HCT116 (cell line): ENCODE results near the gene TBX20. TPM values are rescaled to one million over a fixed set of nuclear protein-coding genes. Genes with fewer than 3 reads are reported as not detected.
"Not testable (repeated sequence)": the region's sequence is repeated elsewhere in the genome, so short reads cannot be mapped to it uniquely, and the experiment has no call there.

ENCODE experiments used
- ATAC-seq: fragments of 200-7000 bp; cut with Tn5 transposase; 2 replicates; pipeline ENCODE4 v1.9.1; 2020; ENCODE audit warnings: mild to moderate bottlenecking, moderate library complexity
- BruUV-seq: library from RNA; stranded (reverse); fragments of 400-500 nt; replicated peaks from 2 replicates; lab custom pipeline; 2021; lab: Mats Ljungman, UMichigan
- CTCF ChIA-PET: fragments of 300-600 bp; sonication (Branson Sonifier 250); formaldehyde crosslinking; loops from one replicate; lab custom pipeline; 2021; ENCODE audit warnings: antibody characterized with exemption; lab: Charles Lee
- POLR2A ChIA-PET: fragments of 300-600, 350-600 bp; sonication (Branson Sonifier 250); formaldehyde crosslinking; loops from one replicate; lab custom pipeline; 2021; ENCODE audit warnings: antibody characterized with exemption; lab: Charles Lee
- RAD21 ChIA-PET, 2 experiments: fragments of 300-600 bp; sonication (Branson Sonifier 250); formaldehyde crosslinking; loops; one replicate each; lab custom pipeline; 2023; ENCODE audit warnings: low total read pairs in 2 of 2; ENCODE audit not compliant: uncharacterized antibody in 2 of 2, unreplicated experiment in 2 of 2, low non-redundant PET in 1 of 2; lab: Charles Lee
- DNase-seq: peaks from one replicate; pipeline ENCODE4 v3.0.0-alpha.2; 2010; ENCODE audit warnings: low read depth, low spot score
- H2AFZ ChIP-seq: fragments of 200-600 bp; shearing (Covaris generic), sonication (generic); 2 replicates; pipeline ENCODE4 v1.6.1; 2017; ENCODE audit warnings: low read depth, mixed run types, mixed read lengths, antibody characterized with exemption, low read length; ENCODE audit not compliant: poor library complexity, severe bottlenecking
- H3K27ac ChIP-seq: 2 replicates; pipeline ENCODE4 v1.5.1; 2012; ENCODE audit warnings: low read depth, low read length
- H3K27me3 ChIP-seq: fragments of 200-600 bp; sonication (generic); 2 replicates; pipeline ENCODE4 v1.6.1; 2016; ENCODE audit warnings: mixed run types, low read length, mixed read lengths; ENCODE audit not compliant: insufficient read depth
- H3K36me3 ChIP-seq, 2 experiments: fragments of 200-500 bp in 1 of 2; fragments of 200-600 bp in 1 of 2; sonication (Bioruptor generic) in 1 of 2; sonication (generic) in 1 of 2; 2 replicates each; pipeline versions ENCODE4 v1.5.1 to v1.6.1; 2014 to 2016; ENCODE audit warnings: low read length in 2 of 2, inconsistent platforms in 1 of 2, mixed read lengths in 1 of 2, mixed run types in 1 of 2; ENCODE audit not compliant: insufficient read depth in 2 of 2, control insufficient read depth in 1 of 2
- H3K4me1 ChIP-seq, 2 experiments: fragments of 200-600 bp in 1 of 2; sonication (generic) in 1 of 2; 2 replicates each; pipeline versions ENCODE4 v1.5.1 to v1.6.1; 2012 to 2017; ENCODE audit warnings: low read length in 2 of 2, inconsistent platforms in 1 of 2, mild to moderate bottlenecking in 1 of 2, mixed read lengths in 1 of 2, mixed run types in 1 of 2, moderate library complexity in 1 of 2; ENCODE audit not compliant: insufficient read depth in 2 of 2, control insufficient read depth in 1 of 2
- H3K4me2 ChIP-seq: fragments of 200-600 bp; sonication (generic); 2 replicates; pipeline ENCODE4 v1.6.1; 2017; ENCODE audit warnings: mixed run types, low read length, mixed read lengths
- H3K4me3 ChIP-seq, 2 experiments: fragments of 200-600 bp in 1 of 2; sonication (generic) in 1 of 2; replicated peaks in 1 of 2; 2 replicates each; pipeline ENCODE4 v1.5.1; 2011 to 2016; ENCODE audit warnings: low read length in 2 of 2, control low read depth in 1 of 2, low read depth in 1 of 2, mild to moderate bottlenecking in 1 of 2, mixed read lengths in 1 of 2, mixed run types in 1 of 2
- H3K79me2 ChIP-seq: fragments of 200-600 bp; sonication (generic); 2 replicates; pipeline ENCODE4 v1.6.1; 2017; ENCODE audit warnings: mild to moderate bottlenecking, mixed run types, low read length, moderate library complexity, mixed read lengths; ENCODE audit not compliant: insufficient read depth
- H3K9ac ChIP-seq: fragments of 200-600 bp; sonication (generic); 2 replicates; pipeline ENCODE4 v1.6.1; 2016; ENCODE audit warnings: low read length, mixed read lengths
- H3K9me2 ChIP-seq: fragments of 200-600 bp; sonication (generic), shearing (Covaris generic); 2 replicates; pipeline ENCODE4 v1.6.1; 2017; ENCODE audit warnings: mixed run types, mild to moderate bottlenecking, moderate library complexity; ENCODE audit not compliant: insufficient read depth
- H3K9me3 ChIP-seq, 2 experiments: fragments of 200-500 bp in 1 of 2; fragments of 200-600 bp in 1 of 2; sonication (Bioruptor generic) in 1 of 2; sonication (generic) in 1 of 2; 2 replicates each; pipeline ENCODE4 v1.6.1; 2014 to 2017; ENCODE audit warnings: low read length in 2 of 2, mixed read lengths in 2 of 2, inconsistent platforms in 1 of 2, low read depth in 1 of 2, mild to moderate bottlenecking in 1 of 2, mixed run types in 1 of 2, moderate library complexity in 1 of 2; ENCODE audit not compliant: control insufficient read depth in 1 of 2, insufficient read depth in 1 of 2
- H4K20me1 ChIP-seq: fragments of 200-600 bp; sonication (generic), shearing (Covaris generic); 2 replicates; pipeline ENCODE4 v1.6.1; 2017; ENCODE audit warnings: mixed run types, mild to moderate bottlenecking, moderate library complexity; ENCODE audit not compliant: insufficient read depth
- intact Hi-C: fragments of 100-400 bp; cut with micrococcal nuclease; formaldehyde crosslinking; loops from 2 replicates; pipeline ENCODE4 v1.10.0; 2022
- total RNA-seq: library from RNA; stranded (reverse); gene quantifications from one replicate; pipeline ENCODE4 v1.2.1, GENCODE V29; 2021; ENCODE audit not compliant: unreplicated experiment

The TBX20 gene
- total RNA-seq, 1 experiment from 2014 or later: not detected

GRCh38 chr7:35229116-35229780 lies 24.7 kb downstream of the TBX20 start:
- not testable (repeated sequence) for H3K4me2 ChIP-seq

GRCh38 chr7:35228496-35229051 lies 25.3 kb downstream of the TBX20 start:
- ATAC-seq, H3K9me2 ChIP-seq, H3K36me3 ChIP-seq, H2AFZ ChIP-seq, H3K4me2 ChIP-seq, CTCF ChIA-PET, BruUV-seq, H3K79me2 ChIP-seq, DNase-seq, H3K9me3 ChIP-seq, POLR2A ChIA-PET, intact Hi-C loops, H3K27ac ChIP-seq, H3K27me3 ChIP-seq, H3K4me3 ChIP-seq, H3K9ac ChIP-seq, RAD21 ChIA-PET, H4K20me1 ChIP-seq, H3K4me1 ChIP-seq: not testable (repeated sequence)

More at GRCh38 chr7:35229116-35229780, 24.7 kb downstream of the TBX20 start:
- H3K36me3 ChIP-seq, H3K4me3 ChIP-seq, H3K9me2 ChIP-seq, DNase-seq, H2AFZ ChIP-seq, BruUV-seq, POLR2A ChIA-PET, RAD21 ChIA-PET, H3K27ac ChIP-seq, H3K9ac ChIP-seq, H3K79me2 ChIP-seq, H3K4me1 ChIP-seq, intact Hi-C loops, ATAC-seq, H3K27me3 ChIP-seq, H3K9me3 ChIP-seq, CTCF ChIA-PET, H4K20me1 ChIP-seq: not testable (repeated sequence)

GRCh38 chr7:35227438-35227837 lies 26.5 kb downstream of the TBX20 start:
- H3K27ac ChIP-seq, ATAC-seq, H4K20me1 ChIP-seq, H3K27me3 ChIP-seq, H3K9me3 ChIP-seq, H3K4me1 ChIP-seq, H3K9ac ChIP-seq, BruUV-seq, H2AFZ ChIP-seq, H3K79me2 ChIP-seq, H3K36me3 ChIP-seq, H3K4me2 ChIP-seq, RAD21 ChIA-PET, H3K9me2 ChIP-seq, DNase-seq, POLR2A ChIA-PET, CTCF ChIA-PET, H3K4me3 ChIP-seq, intact Hi-C loops: not testable (repeated sequence)

GRCh38 chr7:35222445-35222844 lies 31.5 kb downstream of the TBX20 start:
- H3K27me3 ChIP-seq, H3K9ac ChIP-seq, DNase-seq, H3K4me2 ChIP-seq, CTCF ChIA-PET, intact Hi-C loops, H2AFZ ChIP-seq, BruUV-seq, H3K4me1 ChIP-seq, ATAC-seq, H3K9me2 ChIP-seq, H3K4me3 ChIP-seq, H3K79me2 ChIP-seq, H3K9me3 ChIP-seq, RAD21 ChIA-PET, H4K20me1 ChIP-seq, H3K27ac ChIP-seq, POLR2A ChIA-PET, H3K36me3 ChIP-seq: not testable (repeated sequence)
